Rectal smooth muscle tissue (tissue), 1 donor: ENCODE data around the gene S100A1.
"Not testable (repeated sequence)": the region's sequence is repeated elsewhere in the genome, so short reads cannot be mapped to it uniquely, and the experiment has no call there.

ENCODE experiments used
- H3K27ac ChIP-seq: one replicate; pipeline ENCODE4 v1.7.0; 2013; ENCODE audit warnings: low read depth, low read length, inconsistent platforms
- H3K27me3 ChIP-seq: one replicate; pipeline ENCODE4 v1.7.0; 2013; ENCODE audit warnings: low read length; ENCODE audit not compliant: control insufficient read depth, insufficient read depth
- H3K36me3 ChIP-seq: one replicate; pipeline ENCODE4 v1.7.0; 2013; ENCODE audit warnings: low read length; ENCODE audit not compliant: control insufficient read depth, insufficient read depth
- H3K4me1 ChIP-seq: one replicate; pipeline ENCODE4 v1.7.0; 2013; ENCODE audit warnings: low read length; ENCODE audit not compliant: control insufficient read depth, insufficient read depth
- H3K4me3 ChIP-seq: one replicate; pipeline ENCODE4 v1.7.0; 2013; ENCODE audit warnings: low read length
- H3K9ac ChIP-seq: one replicate; pipeline ENCODE4 v1.7.0; 2013; ENCODE audit warnings: low read length

Gene S100A1

GRCh38 chr1:153627715-153628626, at the start of gene S100A1:
TSS of gene S100A1 (plus strand) at chr1:153628434. CDS start at chr1:153630522, 2,088 bp downstream.
- H3K27ac ChIP-seq, result peak within 1 kb of the TSS; percentile 94
- no peaks in the 10 kb centered on the region for H3K27me3 ChIP-seq
- peak within 1 kb of the TSS; percentile 64 for H3K9ac ChIP-seq
- peaks cover 20% of the 10 kb centered on the region for H3K4me1 ChIP-seq
- peak within 1 kb of the TSS; percentile 78 for H3K4me3 ChIP-seq
- H3K36me3 ChIP-seq, result no peaks in the 10 kb centered on the region

DNA sequence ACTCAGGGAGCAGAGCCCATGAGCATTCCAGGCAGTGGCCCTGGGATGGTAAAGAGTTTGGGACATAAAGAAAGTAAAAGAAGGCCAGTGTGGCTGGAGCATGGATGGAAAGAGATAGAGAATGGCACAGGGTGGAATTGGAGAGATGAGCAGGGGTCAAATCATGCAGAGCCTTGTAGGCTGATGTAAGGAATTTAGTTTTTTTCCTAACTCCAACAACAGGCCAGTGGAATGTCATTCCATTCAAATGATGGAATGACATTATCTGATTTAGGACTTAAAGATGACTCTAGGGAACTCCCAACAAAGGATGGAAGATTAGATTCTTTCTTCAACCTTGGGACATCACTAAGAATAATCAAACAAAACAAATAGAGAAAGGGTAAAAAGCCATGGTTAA, 49.7 kb upstream of the S100A1 start:
- no peaks in the 10 kb centered on the region for H3K27me3 ChIP-seq
- no peaks in the 10 kb centered on the region for H3K36me3 ChIP-seq
- H3K27ac ChIP-seq, result no peak overlapping the region
- H3K4me1 ChIP-seq, result no peaks in the 10 kb centered on the region
- no peak overlapping the region for H3K9ac ChIP-seq
- H3K4me3 ChIP-seq, result no peak overlapping the region

DNA sequence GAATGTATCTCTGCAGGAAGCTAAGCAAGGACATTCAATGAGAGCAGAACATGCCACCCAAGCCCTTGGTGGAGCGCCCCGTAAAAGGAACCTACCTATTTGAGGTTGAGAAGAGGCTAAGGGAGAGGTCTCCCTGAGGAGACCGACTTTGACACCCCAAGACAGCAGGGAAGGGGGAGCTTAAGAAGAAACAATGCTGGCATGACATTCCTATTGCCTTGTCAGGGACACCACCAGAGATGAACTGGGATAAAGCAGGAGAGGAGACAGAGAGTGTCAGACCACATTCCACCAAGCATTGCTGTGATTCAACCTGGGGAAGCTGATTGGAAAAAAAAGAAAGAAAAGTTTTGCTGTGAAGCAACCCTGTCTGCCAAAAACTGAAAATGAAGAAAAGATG, 49.3 kb upstream of the S100A1 start:
- no peaks in the 10 kb centered on the region for H3K27me3 ChIP-seq
- no peaks in the 10 kb centered on the region for H3K4me1 ChIP-seq
- no peaks in the 10 kb centered on the region for H3K36me3 ChIP-seq
- H3K27ac ChIP-seq, result no peak overlapping the region
- no peak overlapping the region for H3K4me3 ChIP-seq
- no peak overlapping the region for H3K9ac ChIP-seq

GRCh38 chr1:153582836-153583235, 45.4 kb upstream of the S100A1 start:
- not testable (repeated sequence) for H3K27ac ChIP-seq, H3K36me3 ChIP-seq

GRCh38 chr1:153583514-153583913, 44.7 kb upstream of the S100A1 start:
- not testable (repeated sequence) for H3K4me1 ChIP-seq, H3K4me3 ChIP-seq, H3K27me3 ChIP-seq, H3K36me3 ChIP-seq, H3K27ac ChIP-seq, H3K9ac ChIP-seq

More at GRCh38 chr1:153582836-153583235, 45.4 kb upstream of the S100A1 start:
- H3K9ac ChIP-seq, H3K4me1 ChIP-seq, H3K27me3 ChIP-seq, H3K4me3 ChIP-seq: not testable (repeated sequence)

DNA sequence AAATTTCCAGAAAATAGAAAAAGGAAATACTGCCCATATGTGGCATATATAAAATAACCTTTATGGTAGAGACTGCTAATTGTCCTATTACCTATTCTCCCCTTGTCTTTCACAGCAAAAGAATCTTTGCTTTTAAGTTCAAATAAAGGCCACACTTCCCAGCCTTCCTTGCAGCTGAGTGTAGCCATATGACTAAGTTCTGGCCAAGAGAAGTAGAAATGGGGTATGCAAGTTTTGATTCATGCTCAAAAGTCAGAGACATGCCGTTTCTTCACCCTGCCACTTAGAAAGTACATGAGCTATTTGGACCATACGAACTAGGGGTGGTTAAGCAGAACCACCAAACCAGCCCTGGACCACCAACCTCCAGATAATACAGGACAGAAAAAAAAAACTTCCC, 44.3 kb upstream of the S100A1 start:
- Histone ChIP-seq H3K4me3 (no peak overlapping the region), H3K9ac (no peak overlapping the region), H3K4me1 (no peaks in the 10 kb centered on the region), H3K36me3 (no peaks in the 10 kb centered on the region), H3K27ac (no peak overlapping the region), H3K27me3 (no peaks in the 10 kb centered on the region)

DNA sequence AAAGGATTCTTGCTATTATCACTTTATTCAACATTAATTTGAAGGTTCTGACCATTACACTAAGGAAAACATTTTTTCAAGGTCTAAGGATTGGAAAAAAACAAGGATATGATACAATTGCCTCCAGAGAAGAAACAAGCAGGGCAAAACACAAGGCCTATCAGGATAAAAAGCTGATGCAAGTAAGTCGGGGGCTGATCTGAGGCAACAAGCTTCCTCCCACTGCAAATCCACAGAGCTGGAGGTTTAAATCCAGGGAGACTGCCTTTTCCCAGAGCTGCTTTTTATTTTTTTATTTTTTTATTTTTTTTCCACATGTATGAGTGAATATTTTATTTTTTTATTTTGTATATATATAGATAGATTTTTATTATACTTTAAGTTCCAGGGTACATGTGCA, 43.2 kb upstream of the S100A1 start:
- Histone ChIP-seq H3K4me1 (no peaks in the 10 kb centered on the region), H3K4me3 (no peak overlapping the region), H3K27me3 (no peaks in the 10 kb centered on the region), H3K36me3 (no peaks in the 10 kb centered on the region), H3K27ac (no peak overlapping the region), H3K9ac (no peak overlapping the region)

GRCh38 chr1:153586347-153586746, 41.9 kb upstream of the S100A1 start:
- H3K27ac ChIP-seq, result no peak overlapping the region
- no peak overlapping the region for H3K4me3 ChIP-seq
- no peaks in the 10 kb centered on the region for H3K27me3 ChIP-seq
- no peaks in the 10 kb centered on the region for H3K36me3 ChIP-seq
- H3K9ac ChIP-seq, result no peak overlapping the region
- no peaks in the 10 kb centered on the region for H3K4me1 ChIP-seq

DNA sequence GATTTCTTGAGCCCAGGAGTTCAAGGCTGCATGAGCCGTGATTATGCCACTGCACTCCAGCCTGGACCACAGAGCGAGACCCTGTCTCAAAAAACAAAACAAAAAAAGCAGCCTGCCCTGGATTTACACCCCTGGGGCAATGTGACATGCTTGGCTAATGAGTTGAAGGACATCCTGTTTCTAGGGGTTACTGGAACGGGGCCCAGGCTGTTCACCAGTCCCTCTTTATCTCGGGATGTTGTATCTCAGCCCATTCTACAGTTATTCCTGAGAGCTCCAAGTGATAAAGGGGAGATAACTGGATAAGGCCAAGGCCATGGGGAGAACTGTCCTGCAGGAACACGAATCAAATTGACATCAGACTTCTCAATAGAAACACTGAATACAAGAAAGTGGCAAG, 40.9 kb upstream of the S100A1 start:
- H3K36me3 ChIP-seq, result no peaks in the 10 kb centered on the region
- H3K27me3 ChIP-seq, result no peaks in the 10 kb centered on the region
- no peak overlapping the region for H3K4me3 ChIP-seq
- no peak overlapping the region for H3K9ac ChIP-seq
- H3K4me1 ChIP-seq, result no peaks in the 10 kb centered on the region
- H3K27ac ChIP-seq, result no peak overlapping the region

GRCh38 chr1:153588033-153588432, 40.2 kb upstream of the S100A1 start:
- not testable (repeated sequence) for H3K27me3 ChIP-seq, H3K4me1 ChIP-seq, H3K9ac ChIP-seq, H3K36me3 ChIP-seq, H3K27ac ChIP-seq, H3K4me3 ChIP-seq

DNA sequence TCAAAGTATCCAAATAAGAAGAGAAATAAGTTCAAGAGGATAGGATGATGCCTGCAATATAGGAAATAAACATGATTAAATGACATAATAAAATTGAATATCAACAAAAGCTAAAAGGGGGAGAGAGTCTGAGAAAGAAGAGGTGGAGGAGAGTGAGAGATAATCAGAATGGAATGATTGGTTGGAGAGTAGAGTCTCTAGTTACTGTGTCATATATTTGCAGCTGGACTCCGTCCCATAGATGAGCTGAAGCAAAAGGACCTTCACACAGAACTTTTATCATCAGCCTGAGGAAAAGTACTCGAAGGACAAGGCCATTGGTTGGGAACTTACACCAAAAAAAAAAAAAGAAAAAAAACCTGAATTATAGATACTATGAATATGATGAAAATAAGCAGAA, 39.8 kb upstream of the S100A1 start:
- Histone ChIP-seq H3K27ac (no peak overlapping the region), H3K4me3 (no peak overlapping the region), H3K9ac (no peak overlapping the region), H3K36me3 (no peaks in the 10 kb centered on the region), H3K4me1 (no peaks in the 10 kb centered on the region), H3K27me3 (no peaks in the 10 kb centered on the region)

- no peak overlapping the region for H3K4me3 ChIP-seq
- no peak overlapping the region for H3K27ac ChIP-seq
- H3K36me3 ChIP-seq, result no peaks in the 10 kb centered on the region
- H3K9ac ChIP-seq, result no peak overlapping the region
- H3K27me3 ChIP-seq, result no peaks in the 10 kb centered on the region
- no peaks in the 10 kb centered on the region for H3K4me1 ChIP-seq
Measured at GRCh38 chr1:153592748-153593147, 35.5 kb upstream of the S100A1 start.

DNA sequence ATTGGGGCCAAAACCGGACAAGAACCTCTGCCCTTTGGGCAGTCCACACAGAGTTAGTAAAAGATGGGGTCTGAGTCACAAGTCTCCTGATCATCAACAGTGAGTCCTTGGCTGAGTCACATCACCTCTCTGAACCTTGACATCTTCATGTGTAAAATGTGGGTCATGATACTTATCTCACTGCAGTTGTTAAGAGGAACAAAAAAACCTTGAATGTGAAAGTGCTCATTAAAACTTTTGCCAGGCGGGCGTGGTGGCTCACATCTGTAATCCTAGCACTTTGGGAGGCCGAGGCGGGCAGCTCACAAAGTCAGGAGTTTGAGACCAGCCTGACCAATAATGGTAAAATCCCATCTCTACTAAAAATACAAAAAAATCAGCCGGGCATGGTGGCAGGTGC, 31.0 kb upstream of the S100A1 start:
- Histone ChIP-seq H3K27ac (no peak overlapping the region), H3K27me3 (no peaks in the 10 kb centered on the region), H3K4me3 (no peak overlapping the region), H3K36me3 (no peaks in the 10 kb centered on the region), H3K4me1 (no peaks in the 10 kb centered on the region), H3K9ac (no peak overlapping the region)
